Amniotic stem cell (primary cell): ENCODE measurements around the gene GATA2.

ENCODE experiments used
- DNase-seq: peaks from one replicate; lab custom pipeline; 2025; lab: John Stamatoyannopoulos, UW

GATA2 gene

GRCh38 chr3:128455786-128456748, 36.9 kb downstream of the GATA2 start:
- no peak for DNase-seq

- DNase-seq = no peak
Measured at GRCh38 chr3:128455116-128455515, 37.9 kb downstream of the GATA2 start.

GRCh38 chr3:128454310-128454618, 38.7 kb downstream of the GATA2 start:
- DNase-seq = no peak

GRCh38 chr3:128453501-128454309, 39.3 kb downstream of the GATA2 start:
- DNase-seq = no peak

- DNase-seq = no peak
Measured at GRCh38 chr3:128452678-128453275, 40.2 kb downstream of the GATA2 start.

GRCh38 chr3:128452120-128452519, 40.9 kb downstream of the GATA2 start:
- DNase-seq = no peak

GRCh38 chr3:128449111-128449638, 43.8 kb downstream of the GATA2 start:
- no peak for DNase-seq

- no peak for DNase-seq
Measured at GRCh38 chr3:128448491-128448890, 44.5 kb downstream of the GATA2 start.

- no peak for DNase-seq
Measured at GRCh38 chr3:128447561-128448013, 45.4 kb downstream of the GATA2 start.

- no peak for DNase-seq
Measured at GRCh38 chr3:128446821-128447220, 46.2 kb downstream of the GATA2 start.

- no peak for DNase-seq
Measured at GRCh38 chr3:128445357-128445756, 47.6 kb downstream of the GATA2 start.

- DNase-seq = no peak
Measured at GRCh38 chr3:128443771-128444170, 49.2 kb downstream of the GATA2 start.

- DNase-seq = no peak
Measured at GRCh38 chr3:128442949-128443348, 50.1 kb downstream of the GATA2 start.

GRCh38 chr3:128442070-128442469, 50.9 kb downstream of the GATA2 start:
- no peak for DNase-seq

- DNase-seq = no peak
Measured at GRCh38 chr3:128439226-128439625, 53.8 kb downstream of the GATA2 start.

- DNase-seq = no peak
Measured at GRCh38 chr3:128438488-128439072, 54.4 kb downstream of the GATA2 start.

- DNase-seq = no peak
Measured at GRCh38 chr3:128436214-128436613, 56.8 kb downstream of the GATA2 start.

GRCh38 chr3:128435561-128435960, 57.4 kb downstream of the GATA2 start:
- DNase-seq = no peak

- no peak for DNase-seq
Measured at GRCh38 chr3:128435058-128435457, 57.9 kb downstream of the GATA2 start.

GRCh38 chr3:128434524-128434923, 58.5 kb downstream of the GATA2 start:
- no peak for DNase-seq

GRCh38 chr3:128433837-128434165, 59.2 kb downstream of the GATA2 start:
- no peak for DNase-seq
